ENCODE data around the gene NBEA.

- TF ChIP-seq CBX2 (IDR thresholded peaks at IDR 0.05; ENCODE audit: borderline replicate concordance, low read depth) (no peak), ZFP36 (IDR thresholded peaks at IDR 0.05; ENCODE audit: borderline replicate concordance, partially characterized antibody) (no peak), CTCF (IDR thresholded peaks at IDR 0.05) (no peak), REST (IDR thresholded peaks at IDR 0.05) (no peak), HOXB5 (CRISPR knock-in tag; IDR thresholded peaks at IDR 0.05) (no peak), ATOH8 (CRISPR knock-in tag; IDR thresholded peaks at IDR 0.05; ENCODE audit: low read depth) (no peak), ESRRA (IDR thresholded peaks at IDR 0.05; ENCODE audit: borderline replicate concordance, low read length) (no peak), RAD21 (conservative IDR thresholded peaks at IDR 0.05 in 1 of 2, IDR thresholded peaks at IDR 0.05 in 1 of 2) (no peak), MAX (IDR thresholded peaks at IDR 0.05) (no peak), CHD2 (IDR thresholded peaks at IDR 0.05; ENCODE audit: low read length, partially characterized antibody) (no peak), HEYL (CRISPR knock-in tag; IDR thresholded peaks at IDR 0.05) (no peak)
Observed at GRCh38 chr13:35455022-35455421, 513.0 kb downstream of the NBEA start.

All from A549 (cell line).